ENCODE results near the gene NINJ2.
"Not testable (repeated sequence)": the region's sequence is repeated elsewhere in the genome, so short reads cannot be mapped to it uniquely, and the experiment has no call there.

Gene NINJ2

DNA sequence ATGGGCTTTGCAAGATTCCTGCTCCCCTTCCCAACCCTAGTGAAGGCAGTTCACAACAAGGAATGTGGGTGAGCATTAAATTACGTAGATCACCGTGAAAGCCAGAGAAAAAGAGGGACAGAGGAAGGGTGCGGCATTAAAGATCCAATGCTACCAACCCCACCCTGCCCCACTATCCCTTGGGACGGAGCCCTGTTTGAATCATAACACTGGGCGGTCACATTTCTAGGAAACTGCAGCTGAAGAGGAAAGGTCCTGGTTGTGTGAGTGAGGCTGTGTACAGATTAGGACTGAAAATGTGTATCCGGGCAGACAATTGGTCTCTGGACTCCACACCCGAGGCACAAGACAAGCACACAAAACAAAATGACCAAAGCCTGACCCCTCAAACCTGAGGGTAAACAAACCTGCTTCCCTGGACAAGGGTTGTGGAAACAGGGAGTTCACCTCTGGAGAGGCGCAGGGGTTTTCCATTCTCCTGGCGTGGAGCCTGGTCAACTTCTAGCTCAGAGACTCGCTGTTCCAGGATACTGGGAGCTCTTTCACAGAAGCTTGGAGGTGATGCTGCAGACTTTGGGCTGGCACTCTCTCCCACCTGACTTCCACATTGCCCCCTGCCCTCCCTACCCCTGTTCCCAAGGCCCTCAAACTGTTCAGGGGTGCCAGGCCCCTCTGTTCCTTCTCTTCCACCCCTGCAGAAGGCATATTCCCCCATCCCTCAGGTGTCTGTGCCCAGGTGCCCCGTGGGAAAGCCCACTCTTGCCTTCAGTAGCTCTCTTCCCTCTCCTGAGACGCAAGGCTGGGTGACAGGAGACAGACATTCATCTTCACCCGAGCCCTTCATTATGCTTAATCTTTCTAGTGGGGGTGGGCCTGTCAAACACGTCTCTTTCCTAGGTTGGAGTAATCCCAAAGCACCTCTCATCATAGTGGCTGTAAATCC is 16.5 kb downstream of the NINJ2 start:
- Histone ChIP-seq H3K4me3 (ENCODE audit: low read depth, low read length) (no peak overlapping the region), H3K27ac (ENCODE audit: low read depth, low read length) (no peak overlapping the region)

DNA sequence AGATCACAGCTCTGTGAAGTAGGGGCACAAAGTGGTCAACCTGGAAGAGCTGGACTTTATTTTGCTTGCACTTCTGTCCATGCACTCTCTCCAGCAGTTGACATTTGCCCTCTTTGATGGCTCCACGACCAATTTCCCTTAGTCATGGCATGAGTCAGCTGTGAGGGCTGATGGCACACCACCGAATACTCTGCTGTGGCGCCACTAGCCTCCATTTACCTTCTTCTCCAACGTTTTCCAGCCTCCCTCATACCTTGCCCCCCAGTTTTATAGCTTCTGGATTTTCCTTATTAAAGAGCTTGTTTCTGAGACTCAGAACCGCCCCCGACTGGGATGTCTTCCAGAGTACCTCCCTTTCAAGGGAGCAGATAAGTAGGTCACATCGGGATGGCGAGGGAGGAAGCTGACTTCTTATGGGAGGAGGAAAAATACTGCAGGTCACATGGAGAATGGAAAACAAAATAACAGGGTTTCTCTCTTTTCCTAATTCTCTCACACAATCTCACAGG is 17.6 kb downstream of the NINJ2 start:
- Histone ChIP-seq H3K27me3 (ENCODE audit: control insufficient read depth, insufficient read depth, low read length) (no peaks in the 10 kb centered on the region), H3K4me1 (ENCODE audit: control insufficient read depth, insufficient read depth, low read length) (0 out of 2 replicates have a peak, but pooled peaks cover 7% of the 10 kb centered on the region), H3K4me3 (ENCODE audit: low read depth, low read length) (no peak overlapping the region), H3K9ac (ENCODE audit: low read depth, low read length) (no peak overlapping the region), H3K36me3 (ENCODE audit: control insufficient read depth, insufficient read depth, low read length) (no peaks in the 10 kb centered on the region), H3K9me3 (ENCODE audit: control insufficient read depth, insufficient read depth, low read length) (no peaks in the 10 kb centered on the region), H3K27ac (ENCODE audit: low read depth, low read length) (no peak overlapping the region)

More for the DNA sequence above, 16.5 kb downstream of the NINJ2 start:
- Histone ChIP-seq H3K9ac (ENCODE audit: low read depth, low read length) (no peak overlapping the region), H3K27me3 (ENCODE audit: control insufficient read depth, insufficient read depth, low read length) (no peaks in the 10 kb centered on the region), H3K4me1 (ENCODE audit: control insufficient read depth, insufficient read depth, low read length) (0 out of 2 replicates have a peak, but pooled peaks cover 7% of the 10 kb centered on the region), H3K9me3 (ENCODE audit: control insufficient read depth, insufficient read depth, low read length) (no peaks in the 10 kb centered on the region), H3K36me3 (ENCODE audit: control insufficient read depth, insufficient read depth, low read length) (no peaks in the 10 kb centered on the region)

DNA sequence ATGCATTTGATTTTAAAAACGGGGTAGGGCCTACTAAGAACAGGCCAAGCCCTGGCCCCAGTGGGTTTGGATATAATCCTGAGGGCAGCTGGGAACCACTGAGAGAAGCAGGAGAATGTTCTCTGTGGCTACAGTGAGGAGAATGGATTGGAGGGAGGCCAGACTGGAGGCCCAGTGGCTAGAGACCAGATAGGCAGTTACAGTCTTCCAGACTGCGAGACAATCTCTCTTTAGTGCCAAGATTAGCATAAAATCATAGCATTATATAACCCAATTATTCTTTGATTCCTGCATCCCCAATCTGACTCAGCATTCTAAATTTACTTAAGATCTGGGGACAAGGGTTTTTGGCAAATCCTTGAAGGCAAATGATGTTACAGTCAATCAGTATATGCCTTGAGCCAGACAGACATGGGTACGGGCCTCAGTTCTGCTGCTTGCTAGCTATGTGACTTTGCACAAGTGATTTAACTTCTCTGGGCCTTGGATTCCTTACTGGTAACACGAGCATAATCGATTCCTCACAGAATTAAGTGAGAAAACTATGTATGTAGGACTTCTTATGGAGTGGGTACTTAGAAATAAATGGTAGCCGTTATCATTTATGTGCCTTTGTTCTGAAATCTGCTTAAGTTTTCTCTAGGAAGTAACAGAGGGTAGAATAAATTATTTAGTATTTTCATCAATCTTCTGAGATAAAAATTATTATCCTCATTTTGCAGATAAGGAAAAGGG is 18.3 kb downstream of the NINJ2 start:
- Histone ChIP-seq H3K4me3 (ENCODE audit: low read depth, low read length) (no peak overlapping the region), H3K36me3 (ENCODE audit: control insufficient read depth, insufficient read depth, low read length) (no peaks in the 10 kb centered on the region), H3K9ac (ENCODE audit: low read depth, low read length) (no peak overlapping the region), H3K4me1 (ENCODE audit: control insufficient read depth, insufficient read depth, low read length) (0 out of 2 replicates have a peak, but pooled peaks cover 7% of the 10 kb centered on the region), H3K9me3 (ENCODE audit: control insufficient read depth, insufficient read depth, low read length) (no peaks in the 10 kb centered on the region), H3K27me3 (ENCODE audit: control insufficient read depth, insufficient read depth, low read length) (no peaks in the 10 kb centered on the region), H3K27ac (ENCODE audit: low read depth, low read length) (no peak overlapping the region)

DNA sequence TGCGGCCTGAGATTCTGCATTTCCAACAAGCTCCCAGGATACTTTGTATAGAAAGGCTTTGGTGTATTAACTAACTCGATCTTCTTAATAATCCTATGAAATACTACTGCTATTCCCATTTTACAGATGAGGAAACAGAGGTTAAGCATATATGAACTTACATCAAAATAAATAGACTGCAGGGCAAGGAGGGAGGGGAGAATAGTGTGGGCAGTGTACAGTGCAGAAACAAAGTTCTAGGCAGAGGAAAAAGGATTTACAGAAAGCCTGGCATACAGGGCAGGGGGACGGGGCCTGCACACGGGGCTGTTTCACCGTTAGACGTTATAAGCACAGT is 19.0 kb downstream of the NINJ2 start:
- H3K27ac ChIP-seq (ENCODE audit: low read depth, low read length) = no peak overlapping the region
- H3K9ac ChIP-seq (ENCODE audit: low read depth, low read length) = no peak overlapping the region
- H3K4me1 ChIP-seq (ENCODE audit: control insufficient read depth, insufficient read depth, low read length) = 0 out of 2 replicates have a peak, but pooled peaks cover 7% of the 10 kb centered on the region

DNA sequence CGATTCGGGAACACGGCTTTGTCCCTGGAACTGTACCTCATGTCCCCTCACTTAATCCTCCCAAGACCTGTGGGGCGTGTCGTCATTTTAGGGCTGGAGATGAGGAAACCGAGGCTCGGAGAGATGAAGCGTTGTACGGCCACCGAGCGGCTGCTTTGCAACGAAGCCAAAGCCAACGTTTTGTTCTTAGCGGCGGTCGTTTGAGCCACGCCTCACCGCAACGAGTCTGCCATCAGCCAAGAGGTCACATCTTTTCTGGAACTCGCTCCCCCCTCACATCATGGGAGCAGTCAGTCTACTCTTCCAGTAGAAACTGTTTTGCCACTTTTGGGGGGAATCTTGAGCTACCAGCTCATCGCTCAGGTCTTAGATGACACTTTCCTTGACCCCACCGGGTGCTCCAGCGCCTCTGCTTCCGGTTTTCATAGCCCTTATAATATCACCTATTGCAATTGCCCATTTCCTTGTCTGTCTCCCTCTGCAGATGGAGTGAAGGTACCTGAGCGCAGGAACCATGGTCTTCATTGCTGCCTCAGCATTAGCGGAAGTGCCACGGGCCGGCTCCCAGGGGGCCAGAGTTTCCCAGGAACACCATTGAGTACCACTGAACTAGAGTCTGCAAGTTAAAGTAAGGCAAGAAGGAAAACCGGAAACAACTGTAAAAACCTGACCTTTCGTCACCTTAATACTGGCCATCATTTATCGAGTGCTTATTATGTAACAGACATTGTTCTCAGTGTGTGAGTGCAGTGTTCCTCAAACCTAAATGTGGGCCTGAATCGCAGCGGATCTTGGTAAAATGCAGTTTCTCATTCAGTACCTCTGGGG is 19.6 kb downstream of the NINJ2 start:
- Histone ChIP-seq H3K36me3 (ENCODE audit: control insufficient read depth, insufficient read depth, low read length) (no peaks in the 10 kb centered on the region), H3K9ac (ENCODE audit: low read depth, low read length) (peak overlapping the region; percentile 60), H3K4me3 (ENCODE audit: low read depth, low read length) (peak overlapping the region; percentile 60), H3K4me1 (ENCODE audit: control insufficient read depth, insufficient read depth, low read length) (0 out of 2 replicates have a peak, but pooled peaks cover 7% of the 10 kb centered on the region), H3K27me3 (ENCODE audit: control insufficient read depth, insufficient read depth, low read length) (no peaks in the 10 kb centered on the region), H3K9me3 (ENCODE audit: control insufficient read depth, insufficient read depth, low read length) (no peaks in the 10 kb centered on the region), H3K27ac (ENCODE audit: low read depth, low read length) (no peak overlapping the region)

More for the DNA sequence above, 19.0 kb downstream of the NINJ2 start:
- H3K9me3 ChIP-seq (ENCODE audit: control insufficient read depth, insufficient read depth, low read length) = no peaks in the 10 kb centered on the region
- no peak overlapping the region for H3K4me3 ChIP-seq (ENCODE audit: low read depth, low read length)
- no peaks in the 10 kb centered on the region for H3K36me3 ChIP-seq (ENCODE audit: control insufficient read depth, insufficient read depth, low read length)
- H3K27me3 ChIP-seq (ENCODE audit: control insufficient read depth, insufficient read depth, low read length) = no peaks in the 10 kb centered on the region

DNA sequence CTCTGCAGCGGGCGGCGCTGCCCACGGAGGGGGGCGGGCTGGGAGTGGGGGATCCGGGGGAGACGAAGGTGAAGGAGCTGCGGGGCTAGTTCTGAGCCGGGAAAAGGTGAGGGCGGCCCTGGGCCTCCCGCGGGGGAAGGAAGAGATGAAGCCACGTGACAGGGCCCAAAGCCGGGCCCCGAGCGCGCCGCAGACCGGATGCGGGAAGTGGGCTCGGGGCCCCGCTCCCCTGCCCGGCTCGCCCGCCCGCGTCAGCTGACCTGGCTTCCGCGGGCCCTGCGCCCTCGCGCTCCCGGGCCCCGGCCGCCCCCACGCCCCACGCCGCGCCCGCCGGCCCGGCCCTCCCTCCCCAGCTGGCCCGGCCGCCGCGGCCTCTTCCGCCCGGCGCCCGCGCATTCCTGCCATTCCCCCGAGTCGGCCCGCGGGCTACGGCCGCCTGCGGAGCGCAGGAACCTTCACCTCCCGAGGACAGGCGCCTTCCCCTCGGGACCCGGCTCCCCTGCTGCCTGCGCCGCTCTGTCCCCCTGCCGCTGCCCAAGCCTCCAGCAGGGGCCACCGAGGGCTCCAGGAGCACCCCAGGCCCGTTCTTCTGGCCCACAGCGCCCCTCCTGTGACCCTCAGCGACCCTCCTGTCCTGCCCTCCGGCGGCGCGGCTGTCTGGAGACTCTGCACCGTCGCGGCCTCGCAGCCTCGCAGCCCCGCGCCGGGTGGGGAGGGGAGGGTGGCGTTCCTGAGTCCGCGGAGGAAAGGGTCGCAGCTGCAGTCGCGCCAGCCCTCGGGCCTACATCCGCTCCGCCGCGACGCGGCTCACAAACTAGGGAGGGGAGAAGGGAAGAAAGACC is 20.4 kb downstream of the NINJ2 start:
- H3K9me3 ChIP-seq (ENCODE audit: control insufficient read depth, insufficient read depth, low read length) = no peaks in the 10 kb centered on the region
- H3K4me3 ChIP-seq (ENCODE audit: low read depth, low read length) = peak overlapping the region; percentile 60
- no peaks in the 10 kb centered on the region for H3K36me3 ChIP-seq (ENCODE audit: control insufficient read depth, insufficient read depth, low read length)
- H3K9ac ChIP-seq (ENCODE audit: low read depth, low read length) = peak overlapping the region; percentile 60
- no peaks in the 10 kb centered on the region for H3K27me3 ChIP-seq (ENCODE audit: control insufficient read depth, insufficient read depth, low read length)
- H3K4me1 ChIP-seq (ENCODE audit: control insufficient read depth, insufficient read depth, low read length) = 0 out of 2 replicates have a peak, but pooled peaks cover 7% of the 10 kb centered on the region
- peak overlapping the region; percentile 37 for H3K27ac ChIP-seq (ENCODE audit: low read depth, low read length)

DNA sequence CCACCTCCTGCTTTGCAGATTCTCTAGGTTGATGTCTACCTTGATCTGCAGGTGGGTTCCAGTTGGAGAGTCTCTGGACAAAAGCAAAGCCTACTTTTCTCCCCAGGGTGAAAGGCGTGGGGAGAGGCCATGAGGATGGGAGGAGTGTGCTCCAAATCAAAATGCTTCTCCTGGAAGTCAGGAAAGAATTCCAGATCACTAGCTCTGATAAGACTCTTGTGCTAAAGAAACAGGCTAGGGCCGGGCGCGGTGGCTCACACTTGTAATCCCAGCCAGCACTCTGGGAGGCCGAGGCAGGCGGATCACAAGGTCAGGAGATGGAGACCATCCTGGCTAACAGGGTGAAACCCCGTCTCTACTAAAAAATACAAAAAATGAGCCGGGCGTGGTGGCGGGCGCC is 21.9 kb downstream of the NINJ2 start:
- not testable (repeated sequence) for H3K27me3 ChIP-seq (ENCODE audit: control insufficient read depth, insufficient read depth, low read length); H3K9ac ChIP-seq (ENCODE audit: low read depth, low read length); H3K4me3 ChIP-seq (ENCODE audit: low read depth, low read length); H3K36me3 ChIP-seq (ENCODE audit: control insufficient read depth, insufficient read depth, low read length); H3K4me1 ChIP-seq (ENCODE audit: control insufficient read depth, insufficient read depth, low read length); H3K27ac ChIP-seq (ENCODE audit: low read depth, low read length); H3K9me3 ChIP-seq (ENCODE audit: control insufficient read depth, insufficient read depth, low read length)

DNA sequence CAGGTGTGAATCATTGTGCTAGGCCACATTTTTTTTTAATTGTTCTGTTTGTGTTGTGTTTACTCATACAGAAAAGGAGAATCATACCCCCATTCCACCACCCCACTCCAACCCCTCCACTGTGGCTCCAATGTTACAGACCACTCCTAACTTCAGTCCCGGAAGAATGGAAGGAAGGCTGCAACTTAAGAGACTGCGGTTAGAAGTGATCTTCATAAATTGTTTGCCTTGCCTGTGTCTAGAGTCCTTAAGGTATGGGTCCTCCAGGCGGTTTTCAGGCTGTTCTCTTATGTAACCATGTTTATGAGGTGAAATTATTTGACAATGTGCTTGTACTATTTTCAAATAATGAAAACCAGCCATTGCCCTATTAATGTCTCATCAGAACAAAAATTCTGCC is 22.5 kb downstream of the NINJ2 start:
- no peak overlapping the region for H3K27ac ChIP-seq (ENCODE audit: low read depth, low read length)

DNA sequence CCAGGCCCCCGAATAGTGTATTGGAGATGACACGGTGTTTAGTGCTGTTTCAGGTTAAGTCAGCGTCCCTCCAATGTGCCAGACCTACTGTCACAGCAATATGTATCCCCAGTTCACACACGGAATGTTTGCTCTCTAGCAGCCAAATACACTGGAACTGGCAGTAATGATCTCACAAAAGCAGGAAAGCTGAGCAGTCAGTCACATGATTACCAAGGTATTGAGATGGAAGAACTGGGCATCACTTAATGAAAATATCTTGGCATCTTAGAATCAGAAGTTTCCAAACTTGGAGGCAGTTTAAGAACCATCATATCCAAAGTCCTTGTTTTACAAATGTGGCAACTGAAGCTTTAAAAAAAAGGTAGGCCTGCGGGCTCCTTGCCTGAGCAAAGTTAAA is 23.3 kb downstream of the NINJ2 start:
- Histone ChIP-seq H3K27me3 (ENCODE audit: control insufficient read depth, insufficient read depth, low read length) (no peaks in the 10 kb centered on the region), H3K9me3 (ENCODE audit: control insufficient read depth, insufficient read depth, low read length) (no peaks in the 10 kb centered on the region), H3K4me3 (ENCODE audit: low read depth, low read length) (no peak overlapping the region), H3K27ac (ENCODE audit: low read depth, low read length) (no peak overlapping the region), H3K4me1 (ENCODE audit: control insufficient read depth, insufficient read depth, low read length) (0 out of 2 replicates have a peak, but pooled peaks cover 7% of the 10 kb centered on the region), H3K36me3 (ENCODE audit: control insufficient read depth, insufficient read depth, low read length) (no peaks in the 10 kb centered on the region), H3K9ac (ENCODE audit: low read depth, low read length) (no peak overlapping the region)

More for the DNA sequence above, 22.5 kb downstream of the NINJ2 start:
- Histone ChIP-seq H3K4me1 (ENCODE audit: control insufficient read depth, insufficient read depth, low read length) (0 out of 2 replicates have a peak, but pooled peaks cover 7% of the 10 kb centered on the region), H3K9ac (ENCODE audit: low read depth, low read length) (no peak overlapping the region), H3K4me3 (ENCODE audit: low read depth, low read length) (no peak overlapping the region), H3K9me3 (ENCODE audit: control insufficient read depth, insufficient read depth, low read length) (no peaks in the 10 kb centered on the region), H3K36me3 (ENCODE audit: control insufficient read depth, insufficient read depth, low read length) (no peaks in the 10 kb centered on the region), H3K27me3 (ENCODE audit: control insufficient read depth, insufficient read depth, low read length) (no peaks in the 10 kb centered on the region)

DNA sequence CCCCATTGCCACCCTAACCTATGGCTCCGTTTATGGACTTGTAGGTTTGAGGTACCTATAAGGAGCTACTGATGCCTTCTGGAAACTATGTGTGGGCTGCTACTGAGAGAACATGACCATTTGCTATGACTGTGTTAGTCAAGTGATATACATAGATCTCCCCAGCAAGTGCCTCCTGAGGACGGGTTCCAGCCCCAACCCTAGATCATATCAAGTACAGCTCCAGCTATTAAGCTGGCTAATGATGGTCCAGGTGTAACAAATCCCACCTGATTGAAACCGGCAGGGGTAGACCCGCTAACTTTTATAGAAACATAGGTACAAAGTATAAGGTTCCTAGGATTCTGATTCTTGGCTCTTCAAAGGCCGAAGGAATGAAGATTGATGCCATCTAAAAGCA is 23.7 kb downstream of the NINJ2 start:
- Histone ChIP-seq H3K36me3 (ENCODE audit: control insufficient read depth, insufficient read depth, low read length) (no peaks in the 10 kb centered on the region), H3K4me1 (ENCODE audit: control insufficient read depth, insufficient read depth, low read length) (0 out of 2 replicates have a peak, but pooled peaks cover 7% of the 10 kb centered on the region), H3K4me3 (ENCODE audit: low read depth, low read length) (no peak overlapping the region), H3K9me3 (ENCODE audit: control insufficient read depth, insufficient read depth, low read length) (no peaks in the 10 kb centered on the region), H3K27me3 (ENCODE audit: control insufficient read depth, insufficient read depth, low read length) (no peaks in the 10 kb centered on the region), H3K27ac (ENCODE audit: low read depth, low read length) (no peak overlapping the region), H3K9ac (ENCODE audit: low read depth, low read length) (no peak overlapping the region)

Data from HUES48 (cell line).